ENCODE results near the gene SLC6A16. TPM values are rescaled to one million over a fixed set of nuclear protein-coding genes. Genes with fewer than 3 reads are reported as not detected.

SLC6A16 gene
- total and polyA plus RNA-seq, 2 of the 8 experiments (the other 6 are each of a cell fraction or from before 2014, with no cell fraction given) = 1.1 to 1.5 TPM

GRCh38 chr19:49343123-49343522 is 18.1 kb upstream of the SLC6A16 start:
- DNase-seq (ENCODE audit: low read depth in 1 of 2, low spot score in 2 of 2) (no peak), FAIRE-seq (no peak)
- Histone ChIP-seq H3K79me2 (ENCODE audit: control insufficient read depth in 1 of 2, insufficient read depth in 2 of 2, low read length in 2 of 2) (no peaks in the 10 kb centered on the region), H3K4me3 (ENCODE audit: extremely low read depth in 1 of 4, insufficient read depth in 2 of 4, low read depth in 3 of 4, low read length in 4 of 4) (no peak overlapping the region), H2BK20ac (ENCODE audit: low read length) (no peak overlapping the region), H2AFZ (ENCODE audit: low read length) (no peak overlapping the region), H4K5ac (ENCODE audit: insufficient read length, low read depth, low read length) (no peak overlapping the region), H3K9ac (replicated peaks in 1 of 4; ENCODE audit: extremely low read depth in 1 of 4, low read depth in 3 of 4, low read length in 3 of 4) (no peak overlapping the region), H2BK15ac (ENCODE audit: low read length) (no peak overlapping the region), H3K18ac (ENCODE audit: extremely low read depth, low read length) (no peak overlapping the region), H3K4ac (replicated peaks; ENCODE audit: insufficient read length, low read depth, low read length) (no peak overlapping the region), H3K27ac (ENCODE audit: low read depth, low read length) (no peak overlapping the region), H4K20me1 (replicated peaks in 1 of 2; ENCODE audit: control insufficient read depth in 1 of 2, insufficient read depth in 2 of 2, low read length in 2 of 2) (peaks cover 10 to 28% of the 10 kb centered on the region in 2 experiments), H3K27me3 (replicated peaks in 1 of 4; ENCODE audit: control insufficient read depth in 3 of 4, extremely low read depth in 1 of 4, insufficient read depth in 3 of 4, low read length in 3 of 4) (no peaks in the 10 kb centered on the region), H3K36me3 (ENCODE audit: control insufficient read depth in 2 of 4, insufficient read depth in 4 of 4, low read length in 3 of 4) (peaks cover 53 to 72% (median 60%) of the 10 kb centered on the region in 4 experiments), H2BK5ac (ENCODE audit: low read depth, low read length) (no peak overlapping the region), H3K23me2 (ENCODE audit: low read depth, low read length) (peaks cover 9% of the 10 kb centered on the region), H4K8ac (ENCODE audit: extremely low read depth, insufficient read depth, low read length) (no peak overlapping the region; the same call in 1 of the 2 replicates), H3K23ac (ENCODE audit: insufficient read length) (no peak overlapping the region), H2BK12ac (ENCODE audit: low read depth, low read length) (no peak overlapping the region), H3K56ac (replicated peaks; ENCODE audit: insufficient read length, low read depth, low read length) (no peak overlapping the region), H3K14ac (ENCODE audit: insufficient read length) (no peak overlapping the region), H3K4me2 (ENCODE audit: insufficient read depth in 1 of 2, low read depth in 2 of 2, low read length in 2 of 2) (no peak overlapping the region), H3K4me1 (replicated peaks in 1 of 4; ENCODE audit: control insufficient read depth in 3 of 4, insufficient read depth in 4 of 4, low read length in 3 of 4) (peaks cover 0 to 12% (median 5%) of the 10 kb centered on the region in 4 experiments; a peak in 5 of 7 replicates), H2AK5ac (ENCODE audit: low read depth, low read length) (no peak overlapping the region), H3K79me1 (ENCODE audit: low read depth, low read length) (no peaks in the 10 kb centered on the region; the same call in 1 of the 2 replicates), H2BK120ac (replicated peaks; ENCODE audit: low read depth, low read length) (no peak overlapping the region), H3K9me3 (ENCODE audit: insufficient read depth in 2 of 2, low read depth in 1 of 2, low read length in 1 of 2) (no peaks in the 10 kb centered on the region), H4K91ac (replicated peaks; ENCODE audit: insufficient read length, low read length) (no peak overlapping the region)
- POLR2A ChIA-PET (ENCODE audit: partially characterized antibody) = interaction anchor here (0.6 to 8.9 kb wide), 8 partner anchors 10 to 97 kb away, joined by 3 to 112 read pairs (median 18); partner anchors contain the start of genes DKKL1 and TEAD2
- TF ChIP-seq RNF2 (IDR thresholded peaks at IDR 0.05; ENCODE audit: borderline replicate concordance, low read depth, low read length, missing control alignments, poor library complexity, severe bottlenecking) (no peak), SIN3A (conservative IDR thresholded peaks at IDR 0.05 in 1 of 2, IDR thresholded peaks at IDR 0.05 in 1 of 2; ENCODE audit: low read depth in 1 of 2, low read length in 2 of 2) (no peak), SRF (IDR thresholded peaks at IDR 0.05; ENCODE audit: low read depth, low read length) (no peak), NANOG (IDR thresholded peaks at IDR 0.05; ENCODE audit: insufficient read depth, low read depth, low read length, poor library complexity, severe bottlenecking) (no peak), FOSL1 (IDR thresholded peaks at IDR 0.05; ENCODE audit: insufficient read depth, low read depth, low read length) (no peak), CBX5 (IDR thresholded peaks at IDR 0.05; ENCODE audit: low read depth, low read length) (no peak), RXRA (IDR thresholded peaks at IDR 0.05; ENCODE audit: insufficient read depth, low read depth, low read length) (no peak), TAF7 (optimal IDR thresholded peaks at IDR 0.05; ENCODE audit: borderline replicate concordance, low read depth, low read length) (no peak), TCF12 (IDR thresholded peaks at IDR 0.05; ENCODE audit: low read depth, low read length) (no peak), POLR2A (IDR thresholded peaks at IDR 0.05; ENCODE audit: control extremely low read depth in 1 of 2, low read depth in 2 of 2, low read length in 2 of 2) (no peak), SP2 (IDR thresholded peaks at IDR 0.05; ENCODE audit: low read length) (no peak), E2F6 (IDR thresholded peaks at IDR 0.05) (no peak)
- 92% methylated on average over 7 of the region's 7 CpGs; no CpG with 5 or more reads in 1 of the 2 experiments for whole genome bisulfite sequencing, 2 experiments (ENCODE audit: extremely low coverage in 1 of 2, insufficient coverage in 1 of 2, insufficient read length in 1 of 2, insufficient replicate concordance in 2 of 2, low coverage in 1 of 2, low lambda C conversion rate in 2 of 2, missing lambda C conversion rate in 1 of 2)
- CTCF ChIA-PET (ENCODE audit: partially characterized antibody) = interaction anchor here (0.6 kb wide), 1 partner anchor 214 kb away, joined by 3 read pairs; no protein-coding TSS in a partner anchor

Measured in H1 (cell line).